ENCODE data around the gene COQ10B.

- TF ChIP-seq PPARA (CRISPR knock-in tag; IDR thresholded peaks at IDR 0.05; ENCODE audit: borderline replicate concordance): no peak
- no peak for TF ChIP-seq ESRRG (CRISPR knock-in tag; IDR thresholded peaks at IDR 0.05)
- no peak for TF ChIP-seq CREB5 (CRISPR knock-in tag; IDR thresholded peaks at IDR 0.05; ENCODE audit: low read depth)
- no peak for TF ChIP-seq PATZ1 (CRISPR knock-in tag; IDR thresholded peaks at IDR 0.05; ENCODE audit: borderline replicate concordance)
- no peak for TF ChIP-seq ZFP3 (CRISPR knock-in tag; IDR thresholded peaks at IDR 0.05)
- TF ChIP-seq ZFP30 (CRISPR knock-in tag; IDR thresholded peaks at IDR 0.05): no peak
- TF ChIP-seq GLIS3 (CRISPR knock-in tag; IDR thresholded peaks at IDR 0.05): no peak
- no peak for TF ChIP-seq RARB (CRISPR knock-in tag; IDR thresholded peaks at IDR 0.05)
- TF ChIP-seq CSDC2 (CRISPR knock-in tag; IDR thresholded peaks at IDR 0.05): no peak
These were observed 45.0 kb downstream of the COQ10B start for GRCh38 chr2:197498235-197498936.
